ENCODE measurements around the gene PEF1.

DNA sequence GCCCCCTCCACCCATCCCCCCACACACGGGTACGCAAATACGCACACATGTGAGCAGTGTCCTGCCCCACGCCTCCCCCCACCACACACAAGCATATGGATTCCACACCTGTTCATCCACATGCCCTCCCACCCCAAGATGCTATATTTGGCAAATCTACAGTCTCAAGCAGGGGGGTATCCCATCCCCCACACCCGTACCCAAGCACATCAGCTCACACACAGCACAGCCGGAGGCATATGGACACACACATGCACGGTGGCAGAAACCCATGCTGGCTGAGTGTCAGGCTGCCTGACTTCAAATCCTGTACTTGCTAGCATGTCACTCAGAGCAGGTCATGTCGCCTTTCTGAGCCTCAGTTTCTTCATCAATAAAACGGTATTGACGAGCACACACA lies 48.6 kb upstream of the PEF1 start:
- TF ChIP-seq, protein P1, sequence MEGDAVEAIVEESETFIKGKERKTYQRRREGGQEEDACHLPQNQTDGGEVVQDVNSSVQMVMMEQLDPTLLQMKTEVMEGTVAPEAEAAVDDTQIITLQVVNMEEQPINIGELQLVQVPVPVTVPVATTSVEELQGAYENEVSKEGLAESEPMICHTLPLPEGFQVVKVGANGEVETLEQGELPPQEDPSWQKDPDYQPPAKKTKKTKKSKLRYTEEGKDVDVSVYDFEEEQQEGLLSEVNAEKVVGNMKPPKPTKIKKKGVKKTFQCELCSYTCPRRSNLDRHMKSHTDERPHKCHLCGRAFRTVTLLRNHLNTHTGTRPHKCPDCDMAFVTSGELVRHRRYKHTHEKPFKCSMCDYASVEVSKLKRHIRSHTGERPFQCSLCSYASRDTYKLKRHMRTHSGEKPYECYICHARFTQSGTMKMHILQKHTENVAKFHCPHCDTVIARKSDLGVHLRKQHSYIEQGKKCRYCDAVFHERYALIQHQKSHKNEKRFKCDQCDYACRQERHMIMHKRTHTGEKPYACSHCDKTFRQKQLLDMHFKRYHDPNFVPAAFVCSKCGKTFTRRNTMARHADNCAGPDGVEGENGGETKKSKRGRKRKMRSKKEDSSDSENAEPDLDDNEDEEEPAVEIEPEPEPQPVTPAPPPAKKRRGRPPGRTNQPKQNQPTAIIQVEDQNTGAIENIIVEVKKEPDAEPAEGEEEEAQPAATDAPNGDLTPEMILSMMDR (IDR thresholded peaks at IDR 0.05; ENCODE audit: low read depth, low read length) = no peak
- TF ChIP-seq EZH2phosphoT487 (IDR thresholded peaks at IDR 0.05; ENCODE audit: low read depth) = no peak
